Ishikawa (cell line): ENCODE data around the gene DLX2.

Experiments
- CEBPB ChIP-seq: IDR thresholded peaks from 2 replicates; pipeline ENCODE4 v1.6.1; 2012
- EGR1 ChIP-seq: IDR thresholded peaks from 2 replicates; pipeline ENCODE4 v1.6.1; 2012
- EP300 ChIP-seq: IDR thresholded peaks from 2 replicates; pipeline ENCODE4 v1.6.1; 2012; ENCODE audit warnings: borderline replicate concordance
- FOXM1 ChIP-seq: IDR thresholded peaks from 2 replicates; pipeline ENCODE4 v1.6.1; 2012; ENCODE audit warnings: low read depth, borderline replicate concordance
- MAX ChIP-seq: IDR thresholded peaks from 2 replicates; pipeline ENCODE4 v1.6.1; 2012
- NFIC ChIP-seq: IDR thresholded peaks from 2 replicates; pipeline ENCODE4 v1.6.1; 2012
- RAD21 ChIP-seq: IDR thresholded peaks from 2 replicates; pipeline ENCODE4 v1.6.1; 2012; ENCODE audit warnings: low read depth
- TAF1 ChIP-seq: IDR thresholded peaks from 2 replicates; pipeline ENCODE4 v1.6.1; 2012; ENCODE audit warnings: low read depth, mild to moderate bottlenecking
- TCF12 ChIP-seq: IDR thresholded peaks from 2 replicates; pipeline ENCODE4 v1.6.1; 2012; ENCODE audit warnings: low read depth
- TEAD4 ChIP-seq: IDR thresholded peaks from 2 replicates; pipeline ENCODE4 v1.6.1; 2012
- YY1 ChIP-seq: IDR thresholded peaks from 2 replicates; pipeline ENCODE4 v1.6.1; 2012; ENCODE audit warnings: low read depth
- ZBTB7A ChIP-seq: IDR thresholded peaks from 2 replicates; pipeline ENCODE4 v1.6.1; 2012; ENCODE audit warnings: low read depth
- TF ChIP-seq, protein P1 (sequence below): IDR thresholded peaks from 2 replicates; pipeline ENCODE4 v1.6.1; 2012; ENCODE audit warnings: low read depth, mild to moderate bottlenecking

DNA sequence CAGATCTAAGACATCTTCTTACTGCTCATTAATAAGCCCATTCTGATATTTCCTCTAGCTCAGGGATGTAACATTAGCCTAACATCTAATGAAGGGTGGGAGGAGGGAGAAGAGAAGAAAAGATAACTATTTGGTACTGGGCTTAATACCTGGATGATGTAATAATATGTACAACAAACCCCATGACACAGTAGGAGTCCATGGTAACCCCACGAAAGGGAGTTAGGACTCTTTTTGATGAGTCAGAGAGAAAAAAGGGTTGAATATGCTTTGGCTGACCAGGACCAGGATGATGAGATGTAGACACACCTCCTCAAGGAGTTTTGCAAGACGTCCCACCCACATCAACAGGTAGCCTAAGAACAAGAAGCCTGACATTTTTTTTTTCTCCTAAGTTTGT, 34.4 kb upstream of the DLX2 start:
- TF ChIP-seq TAF1, result no peak
- TF ChIP-seq, protein P1, sequence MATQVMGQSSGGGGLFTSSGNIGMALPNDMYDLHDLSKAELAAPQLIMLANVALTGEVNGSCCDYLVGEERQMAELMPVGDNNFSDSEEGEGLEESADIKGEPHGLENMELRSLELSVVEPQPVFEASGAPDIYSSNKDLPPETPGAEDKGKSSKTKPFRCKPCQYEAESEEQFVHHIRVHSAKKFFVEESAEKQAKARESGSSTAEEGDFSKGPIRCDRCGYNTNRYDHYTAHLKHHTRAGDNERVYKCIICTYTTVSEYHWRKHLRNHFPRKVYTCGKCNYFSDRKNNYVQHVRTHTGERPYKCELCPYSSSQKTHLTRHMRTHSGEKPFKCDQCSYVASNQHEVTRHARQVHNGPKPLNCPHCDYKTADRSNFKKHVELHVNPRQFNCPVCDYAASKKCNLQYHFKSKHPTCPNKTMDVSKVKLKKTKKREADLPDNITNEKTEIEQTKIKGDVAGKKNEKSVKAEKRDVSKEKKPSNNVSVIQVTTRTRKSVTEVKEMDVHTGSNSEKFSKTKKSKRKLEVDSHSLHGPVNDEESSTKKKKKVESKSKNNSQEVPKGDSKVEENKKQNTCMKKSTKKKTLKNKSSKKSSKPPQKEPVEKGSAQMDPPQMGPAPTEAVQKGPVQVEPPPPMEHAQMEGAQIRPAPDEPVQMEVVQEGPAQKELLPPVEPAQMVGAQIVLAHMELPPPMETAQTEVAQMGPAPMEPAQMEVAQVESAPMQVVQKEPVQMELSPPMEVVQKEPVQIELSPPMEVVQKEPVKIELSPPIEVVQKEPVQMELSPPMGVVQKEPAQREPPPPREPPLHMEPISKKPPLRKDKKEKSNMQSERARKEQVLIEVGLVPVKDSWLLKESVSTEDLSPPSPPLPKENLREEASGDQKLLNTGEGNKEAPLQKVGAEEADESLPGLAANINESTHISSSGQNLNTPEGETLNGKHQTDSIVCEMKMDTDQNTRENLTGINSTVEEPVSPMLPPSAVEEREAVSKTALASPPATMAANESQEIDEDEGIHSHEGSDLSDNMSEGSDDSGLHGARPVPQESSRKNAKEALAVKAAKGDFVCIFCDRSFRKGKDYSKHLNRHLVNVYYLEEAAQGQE, result no peak
- TF ChIP-seq YY1, result no peak
- TF ChIP-seq ZBTB7A, result no peak
- no peak for TF ChIP-seq TCF12
- no peak for TF ChIP-seq RAD21
- no peak for TF ChIP-seq NFIC
- TF ChIP-seq FOXM1, result no peak
- TF ChIP-seq MAX, result no peak
- TF ChIP-seq TEAD4, result no peak
- TF ChIP-seq EP300, result no peak
- TF ChIP-seq CEBPB, result no peak
- TF ChIP-seq EGR1, result no peak
